ENCODE data around the gene PCK1. TPM values are rescaled to one million over a fixed set of nuclear protein-coding genes. Genes with fewer than 3 reads are reported as not detected.

PCK1 gene
- total and polyA plus RNA-seq, 2 of the 13 experiments (the other 11 are each of a cell fraction or from before 2014, with no cell fraction given): 6.5 to 12.6 TPM

DNA sequence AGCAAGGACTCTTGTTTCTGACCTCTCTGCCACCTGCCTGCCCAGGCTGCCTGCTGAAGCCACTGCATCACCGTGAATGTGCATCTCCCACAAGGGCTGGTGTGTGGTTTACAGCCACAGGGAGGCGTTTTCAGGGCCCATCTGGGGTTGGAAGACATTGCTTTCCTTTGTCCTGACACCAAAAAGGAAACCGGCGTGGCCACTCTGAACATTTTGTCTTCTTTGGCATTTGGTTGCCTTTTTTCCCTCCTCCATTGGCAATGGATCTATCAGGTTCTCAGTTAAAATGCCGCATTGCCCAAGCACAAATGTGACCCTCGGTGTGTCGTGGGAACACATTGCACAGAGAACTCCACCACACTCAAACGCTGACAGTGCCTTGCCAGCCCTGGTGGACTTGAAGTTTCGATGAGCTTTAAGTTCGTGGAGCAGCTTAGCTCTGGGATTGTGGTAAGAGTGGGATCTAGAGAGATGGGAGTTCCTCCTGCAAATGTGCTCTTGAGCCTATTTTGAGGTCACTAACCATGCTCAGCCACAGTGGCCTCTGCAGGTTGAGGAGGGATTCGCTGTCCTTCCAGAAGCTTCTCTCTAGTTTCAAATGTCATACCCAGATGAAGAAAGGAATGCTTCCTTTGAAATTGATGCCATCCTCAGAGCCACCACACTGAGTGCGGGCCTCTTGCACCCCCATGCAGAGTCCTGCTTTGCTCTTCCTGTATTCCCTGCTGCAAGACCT is 14.8 kb upstream of the PCK1 start:
- H4K20me1 ChIP-seq (ENCODE audit: insufficient read depth, low read length): no peaks in the 10 kb centered on the region
- peaks cover 6 to 42% of the 10 kb centered on the region in 2 experiments; a peak in 2 of 5 replicates for H3K27me3 ChIP-seq (ENCODE audit: control insufficient read depth in 1 of 2, insufficient read depth in 2 of 2, low read length in 2 of 2)
- 71% methylated on average over 12 of the region's 12 CpGs for WGBS (ENCODE audit: low lambda C conversion rate)
- no peak overlapping the region for H3K4me2 ChIP-seq (ENCODE audit: low read depth, low read length)
- DNase-seq (ENCODE audit: low spot score) (no peak), ATAC-seq (peak; percentile 61), FAIRE-seq (no peak)
- POLR2A ChIA-PET: interaction anchor here (1.3 kb wide), 1 partner anchor 13 kb away, joined by 3 read pairs; no protein-coding TSS in a partner anchor
- H3K36me3 ChIP-seq (replicated peaks in 1 of 2; ENCODE audit: control insufficient read depth in 1 of 2, insufficient read depth in 2 of 2, low read length in 2 of 2): no peaks in the 10 kb centered on the region
- H2AFZ ChIP-seq (ENCODE audit: low read length): no peak overlapping the region
- BruUV-seq (replicated peaks): no TSS peak
- H3K4me1 ChIP-seq (ENCODE audit: insufficient read depth, low read length): peaks cover 49% of the 10 kb centered on the region
- H3K79me2 ChIP-seq (ENCODE audit: insufficient read depth, low read length): no peaks in the 10 kb centered on the region
- no peak overlapping the region for H3K4me3 ChIP-seq (replicated peaks in 1 of 3; ENCODE audit: insufficient read depth in 1 of 3, low read depth in 2 of 3, low read length in 3 of 3)
- CTCF ChIA-PET (ENCODE audit: low intra/inter-chr PET ratio, low total read pairs): interaction anchor here (0.7 to 1.2 kb wide), 3 partner anchors 32 to 48 kb away, joined by 3 to 5 read pairs (median 3); no protein-coding TSS in a partner anchor
- in situ Hi-C loops (cut with HindIII; ENCODE audit: extremely low pct_ligation_motif_present, low pct_unique_long_range_greater_than_20kb) (no loop called here), intact Hi-C loops (cut with micrococcal nuclease; ENCODE audit: unreplicated experiment) (no loop called here)
- no peak overlapping the region for H3K9ac ChIP-seq (ENCODE audit: insufficient read depth, low read depth, low read length)
- no peaks in the 10 kb centered on the region for H3K9me3 ChIP-seq (ENCODE audit: low read length)
- H3K27ac ChIP-seq (ENCODE audit: extremely low read length, insufficient read depth, low read length): no peak overlapping the region
- TF ChIP-seq ZEB1 (IDR thresholded peaks at IDR 0.05; ENCODE audit: insufficient replicate concordance, low read depth) (peak; percentile 20), FOXO1 (CRISPR knock-in tag; IDR thresholded peaks at IDR 0.05) (no peak), ZNF501 (CRISPR knock-in tag; IDR thresholded peaks at IDR 0.05) (peak; percentile 82), GPBP1L1 (CRISPR knock-in tag; IDR thresholded peaks at IDR 0.05) (no peak), ZFP37 (CRISPR knock-in tag; IDR thresholded peaks at IDR 0.05; ENCODE audit: borderline replicate concordance) (0 out of 2 replicates have a peak, but pooled peaks have one; percentile 12), RNF2 (conservative IDR thresholded peaks at IDR 0.05; ENCODE audit: low read depth) (0 out of 2 replicates have a peak, but pooled peaks have one; percentile 15), PCBP2 (optimal IDR thresholded peaks at IDR 0.05; ENCODE audit: low read depth, low read length, poor library complexity, severe bottlenecking) (no peak), ZNF580 (CRISPR knock-in tag; IDR thresholded peaks at IDR 0.05; ENCODE audit: borderline replicate concordance, low read depth) (no peak), FOXA3 (CRISPR knock-in tag; IDR thresholded peaks at IDR 0.05) (no peak), ZNF296 (CRISPR knock-in tag; conservative IDR thresholded peaks at IDR 0.05) (0 out of 2 replicates have a peak, but pooled peaks have one; percentile 39), RARA (CRISPR knock-in tag; IDR thresholded peaks at IDR 0.05) (peak; percentile 28; the same call in 1 of the 2 replicates), DNMT3B (CRISPR knock-in tag; conservative IDR thresholded peaks at IDR 0.05) (0 out of 2 replicates have a peak, but pooled peaks have one; percentile 50), ZNF383 (CRISPR knock-in tag; IDR thresholded peaks at IDR 0.05; ENCODE audit: borderline replicate concordance) (no peak), ZNF496 (CRISPR knock-in tag; IDR thresholded peaks at IDR 0.05; ENCODE audit: insufficient replicate concordance) (no peak), SMC3 (IDR thresholded peaks at IDR 0.05; ENCODE audit: low read length) (peak; percentile 61; the same call in 1 of the 2 replicates), STAG1 (CRISPR knock-in tag; IDR thresholded peaks at IDR 0.05) (peak; percentile 34; the same call in 1 of the 2 replicates), FOXJ3 (CRISPR knock-in tag; IDR thresholded peaks at IDR 0.05; ENCODE audit: borderline replicate concordance) (no peak), ZNF737 (CRISPR knock-in tag; IDR thresholded peaks at IDR 0.05; ENCODE audit: borderline replicate concordance) (0 out of 2 replicates have a peak, but pooled peaks have one; percentile 60), PRPF4 (IDR thresholded peaks at IDR 0.05; ENCODE audit: low read depth, low read length, poor library complexity, severe bottlenecking) (no peak), GABPA (IDR thresholded peaks at IDR 0.05; ENCODE audit: low read depth, low read length) (no peak), GABPA (CRISPR knock-in tag; IDR thresholded peaks at IDR 0.05; ENCODE audit: low read depth) (no peak)
- TF ChIP-seq, protein P1, sequence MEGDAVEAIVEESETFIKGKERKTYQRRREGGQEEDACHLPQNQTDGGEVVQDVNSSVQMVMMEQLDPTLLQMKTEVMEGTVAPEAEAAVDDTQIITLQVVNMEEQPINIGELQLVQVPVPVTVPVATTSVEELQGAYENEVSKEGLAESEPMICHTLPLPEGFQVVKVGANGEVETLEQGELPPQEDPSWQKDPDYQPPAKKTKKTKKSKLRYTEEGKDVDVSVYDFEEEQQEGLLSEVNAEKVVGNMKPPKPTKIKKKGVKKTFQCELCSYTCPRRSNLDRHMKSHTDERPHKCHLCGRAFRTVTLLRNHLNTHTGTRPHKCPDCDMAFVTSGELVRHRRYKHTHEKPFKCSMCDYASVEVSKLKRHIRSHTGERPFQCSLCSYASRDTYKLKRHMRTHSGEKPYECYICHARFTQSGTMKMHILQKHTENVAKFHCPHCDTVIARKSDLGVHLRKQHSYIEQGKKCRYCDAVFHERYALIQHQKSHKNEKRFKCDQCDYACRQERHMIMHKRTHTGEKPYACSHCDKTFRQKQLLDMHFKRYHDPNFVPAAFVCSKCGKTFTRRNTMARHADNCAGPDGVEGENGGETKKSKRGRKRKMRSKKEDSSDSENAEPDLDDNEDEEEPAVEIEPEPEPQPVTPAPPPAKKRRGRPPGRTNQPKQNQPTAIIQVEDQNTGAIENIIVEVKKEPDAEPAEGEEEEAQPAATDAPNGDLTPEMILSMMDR (CRISPR knock-in tag; IDR thresholded peaks at IDR 0.05): peak; percentile 44
